Placental pericyte (primary cell): ENCODE results near the gene DBT. TPM values are rescaled to one million over a fixed set of nuclear protein-coding genes. Genes with fewer than 3 reads are reported as not detected.

Source experiments
- small RNA-seq: library from RNA; depleted of rRNA; stranded (forward); fragments of <200 nt; gene quantifications from one replicate; pipeline ENCODE3, GENCODE V24; 2012; ENCODE audit warnings: low replicate concordance
- total RNA-seq: library from RNA; depleted of rRNA; stranded (reverse); fragments of >200 nt; gene quantifications from 2 replicates; pipeline ENCODE4 v1.2.3, GENCODE V29; 2012

Gene DBT
- 5.0 and 5.2 TPM in 2 replicates for total RNA-seq

GRCh38 chr1:100249537-100250257, at the start of gene DBT:
Gene DBT (minus strand): TSS chr1:100249834. CDS start chr1:100249820, 14 bp downstream.

GRCh38 chr1:100265931-100266740, 16.5 kb upstream of the DBT start, which contains the start of gene RTCA:
Gene RTCA (plus strand): TSS chr1:100266216. CDS start chr1:100266376, 160 bp downstream.

GRCh38 chr1:100178091-100178490, 71.5 kb downstream of the DBT start, which contains the start of gene LRRC39:
Gene LRRC39 (minus strand): TSS chr1:100178256. CDS start chr1:100168516, 9,740 bp downstream.

Small RNA genes lying within 50 kb of the gene (small RNA-seq; reads per million reads assigned to genes)
- not detected for gene AL445928.1
- gene MIR553: not detected
- not detected for gene RPL23AP90

Other genes with a start within 250 kb of the DBT start
- gene SASS6, start 116.9 kb downstream of the DBT start, total RNA-seq: 0.88 and 8.9 TPM in 2 replicates
- gene TRMT13, start 116.7 kb downstream of the DBT start, total RNA-seq: 9.2 and 16.9 TPM in 2 replicates
- gene LRRC39, start 71.6 kb downstream of the DBT start, total RNA-seq: 0.57 and 0.88 TPM in 2 replicates
- gene RTCA, start 16.4 kb upstream of the DBT start, total RNA-seq: 49.7 and 59.3 TPM in 2 replicates
- gene CDC14A, start 102.7 kb upstream of the DBT start, total RNA-seq: 4.8 and 8.9 TPM in 2 replicates